CD8-positive, alpha-beta memory T cell (primary cell): ENCODE results near the gene THSD1. TPM values are rescaled to one million over a fixed set of nuclear protein-coding genes. Genes with fewer than 3 reads are reported as not detected.
"Not testable (repeated sequence)": the region's sequence is repeated elsewhere in the genome, so short reads cannot be mapped to it uniquely, and the experiment has no call there.

Source experiments
- CTCF ChIA-PET: fragments of 350-600 bp; sonication (Branson Sonifier 250); formaldehyde crosslinking; loops from one replicate; lab custom pipeline; 2021; ENCODE audit warnings: antibody characterized with exemption; lab: Charles Lee
- POLR2A ChIA-PET: fragments of 350-600 bp; sonication (Branson Sonifier 250); formaldehyde crosslinking; loops from one replicate; lab custom pipeline; 2021; ENCODE audit warnings: antibody characterized with exemption; lab: Charles Lee
- DNase-seq, 5 donors: peaks; one replicate each; pipeline versions ENCODE4 v3.0.0 to v3.0.0-alpha.2; 2020 to 2022; ENCODE audit warnings: mixed read lengths in 1 of 5
- H3K27ac ChIP-seq: one replicate; pipeline ENCODE4 v1.7.0; 2013; ENCODE audit warnings: low read depth, mild to moderate bottlenecking, low read length, moderate library complexity
- H3K27me3 ChIP-seq: 2 replicates; pipeline ENCODE4 v1.7.0; 2013; ENCODE audit warnings: low read length, mild to moderate bottlenecking; ENCODE audit not compliant: insufficient read depth, poor library complexity, severe bottlenecking
- H3K36me3 ChIP-seq: 2 replicates; pipeline ENCODE4 v1.7.0; 2013; ENCODE audit warnings: mild to moderate bottlenecking, low read length, moderate library complexity; ENCODE audit not compliant: insufficient read depth
- H3K4me1 ChIP-seq: 2 replicates; pipeline ENCODE4 v1.7.0; 2013; ENCODE audit warnings: mild to moderate bottlenecking, low read length, moderate library complexity; ENCODE audit not compliant: insufficient read depth
- H3K4me3 ChIP-seq: 2 replicates; pipeline ENCODE4 v1.7.0; 2013; ENCODE audit warnings: mild to moderate bottlenecking, low read length
- H3K9me3 ChIP-seq: 2 replicates; pipeline ENCODE4 v1.7.0; 2013; ENCODE audit warnings: mild to moderate bottlenecking, low read length
- H3K27ac Mint-ChIP-seq, 8 donors: one replicate each; pipeline ENCODE4 v1.8.0; 2020 to 2021; ENCODE audit warnings: mixed read lengths in 8 of 8, mild to moderate bottlenecking in 6 of 8, inconsistent platforms in 3 of 8, moderate library complexity in 3 of 8
- H3K27me3 Mint-ChIP-seq, 2 donors: one replicate each; pipeline ENCODE4 v1.8.0; 2020 to 2021; ENCODE audit warnings: mixed read lengths in 2 of 2, mild to moderate bottlenecking in 1 of 2, moderate library complexity in 1 of 2
- H3K36me3 Mint-ChIP-seq, 3 donors: one replicate each; pipeline ENCODE4 v1.8.0; 2020 to 2021; ENCODE audit warnings: mixed read lengths in 3 of 3, inconsistent platforms in 1 of 3, mild to moderate bottlenecking in 1 of 3
- H3K4me1 Mint-ChIP-seq, 3 donors: one replicate each; pipeline ENCODE4 v1.8.0; 2020 to 2021; ENCODE audit warnings: mixed read lengths in 3 of 3, inconsistent platforms in 1 of 3, mild to moderate bottlenecking in 1 of 3
- H3K4me3 Mint-ChIP-seq, 7 donors: one replicate each; pipeline ENCODE4 v1.8.0; 2020 to 2021; ENCODE audit warnings: mixed read lengths in 7 of 7, mild to moderate bottlenecking in 6 of 7, moderate library complexity in 4 of 7, inconsistent platforms in 2 of 7
- H3K9me3 Mint-ChIP-seq, 5 donors: one replicate each; pipeline ENCODE4 v1.8.0; 2020 to 2022; ENCODE audit warnings: mixed read lengths in 5 of 5, mild to moderate bottlenecking in 3 of 5, moderate library complexity in 2 of 5, inconsistent platforms in 1 of 5
- polyA plus RNA-seq: library from polyadenylated mRNA; unstranded; fragments of 300-500 nt; fragmentation: Illumina TruSeq; gene quantifications from one replicate; pipeline ENCODE4 v1.2.3, GENCODE V29; 2021
- total RNA-seq, 2 experiments: library from RNA; stranded (reverse); gene quantifications; one replicate each; pipeline ENCODE4 v1.2.3, GENCODE V29; 2021

The THSD1 gene
- total and polyA plus RNA-seq, 3 experiments from 2014 or later: 0.20 to 0.26 TPM; not detected in 1

GRCh38 chr13:52366291-52366690 is 39.7 kb downstream of the THSD1 start:
- Histone ChIP-seq H3K36me3 (no peaks in the 10 kb centered on the region), H3K4me1 (no peaks in the 10 kb centered on the region), H3K9me3 (no peaks in the 10 kb centered on the region), H3K27ac (no peak overlapping the region), H3K4me3 (no peak overlapping the region), H3K27me3 (no peaks in the 10 kb centered on the region)
- CTCF ChIA-PET: no interaction called here
- no peaks in the 10 kb centered on the region for H3K36me3 Mint-ChIP-seq
- DNase-seq: no peak
- POLR2A ChIA-PET: no interaction called here
- no peak overlapping the region for H3K27ac Mint-ChIP-seq
- no peaks in the 10 kb centered on the region for H3K9me3 Mint-ChIP-seq
- no peaks in the 10 kb centered on the region for H3K4me1 Mint-ChIP-seq
- no peak overlapping the region for H3K4me3 Mint-ChIP-seq
- peaks cover 2 to 19% of the 10 kb centered on the region in 2 donors for H3K27me3 Mint-ChIP-seq

GRCh38 chr13:52362169-52362887 is 43.6 kb downstream of the THSD1 start:
- DNase-seq, H3K4me3 Mint-ChIP-seq, H3K9me3 Mint-ChIP-seq, H3K9me3 ChIP-seq, H3K27ac Mint-ChIP-seq, H3K36me3 Mint-ChIP-seq, H3K4me1 ChIP-seq, CTCF ChIA-PET, H3K4me1 Mint-ChIP-seq, H3K27ac ChIP-seq, H3K4me3 ChIP-seq, POLR2A ChIA-PET, H3K27me3 ChIP-seq, H3K36me3 ChIP-seq: not testable (repeated sequence)
- H3K27me3 Mint-ChIP-seq: peaks cover 9 to 30% of the 10 kb centered on the region in 2 donors

- Histone ChIP-seq H3K36me3 (no peaks in the 10 kb centered on the region), H3K27ac (no peak overlapping the region), H3K4me3 (no peak overlapping the region), H3K27me3 (no peaks in the 10 kb centered on the region), H3K9me3 (no peaks in the 10 kb centered on the region), H3K4me1 (no peaks in the 10 kb centered on the region)
- H3K36me3 Mint-ChIP-seq: no peaks in the 10 kb centered on the region
- H3K27me3 Mint-ChIP-seq: peaks cover 7 to 36% of the 10 kb centered on the region in 2 donors
- H3K4me1 Mint-ChIP-seq: no peaks in the 10 kb centered on the region
- ChIA-PET CTCF (no interaction called here), POLR2A (no interaction called here)
- DNase-seq: no peak
- H3K4me3 Mint-ChIP-seq: no peak overlapping the region
- H3K27ac Mint-ChIP-seq: no peak overlapping the region
- H3K9me3 Mint-ChIP-seq: no peaks in the 10 kb centered on the region
These were observed 44.7 kb downstream of the THSD1 start for GRCh38 chr13:52361225-52361624.

GRCh38 chr13:52359534-52359933 is 46.4 kb downstream of the THSD1 start:
- Mint-ChIP-seq H3K4me1 (no peaks in the 10 kb centered on the region), H3K27ac (no peak overlapping the region), H3K36me3 (no peaks in the 10 kb centered on the region), H3K9me3 (no peaks in the 10 kb centered on the region), H3K27me3 (peaks cover 7 to 44% of the 10 kb centered on the region in 2 donors), H3K4me3 (no peak overlapping the region)
- no peak for DNase-seq
- Histone ChIP-seq H3K36me3 (no peaks in the 10 kb centered on the region), H3K27ac (no peak overlapping the region), H3K9me3 (no peaks in the 10 kb centered on the region), H3K27me3 (no peaks in the 10 kb centered on the region), H3K4me3 (no peak overlapping the region), H3K4me1 (no peaks in the 10 kb centered on the region)
- POLR2A ChIA-PET: no interaction called here
- CTCF ChIA-PET: no interaction called here

GRCh38 chr13:52356327-52356726 is 49.6 kb downstream of the THSD1 start:
- POLR2A ChIA-PET: no interaction called here
- Mint-ChIP-seq H3K4me1 (no peaks in the 10 kb centered on the region), H3K9me3 (no peaks in the 10 kb centered on the region), H3K27ac (no peak overlapping the region), H3K36me3 (no peaks in the 10 kb centered on the region), H3K4me3 (no peak overlapping the region), H3K27me3 (peaks cover 7 to 36% of the 10 kb centered on the region in 2 donors)
- no peaks in the 10 kb centered on the region for H3K36me3 ChIP-seq
- no peak overlapping the region for H3K27ac ChIP-seq
- CTCF ChIA-PET: no interaction called here
- no peak for DNase-seq
- no peaks in the 10 kb centered on the region for H3K4me1 ChIP-seq
- no peaks in the 10 kb centered on the region for H3K27me3 ChIP-seq
- no peak overlapping the region for H3K4me3 ChIP-seq
- no peaks in the 10 kb centered on the region for H3K9me3 ChIP-seq

- Mint-ChIP-seq H3K9me3 (no peaks in the 10 kb centered on the region), H3K4me1 (no peaks in the 10 kb centered on the region), H3K4me3 (no peak overlapping the region), H3K36me3 (no peaks in the 10 kb centered on the region), H3K27me3 (peaks cover 0 to 30% of the 10 kb centered on the region in 2 donors), H3K27ac (no peak overlapping the region)
- DNase-seq: no peak
- Histone ChIP-seq H3K36me3 (no peaks in the 10 kb centered on the region), H3K9me3 (no peaks in the 10 kb centered on the region), H3K4me3 (no peak overlapping the region), H3K27ac (no peak overlapping the region), H3K27me3 (no peaks in the 10 kb centered on the region), H3K4me1 (no peaks in the 10 kb centered on the region)
- POLR2A ChIA-PET: no interaction called here
- CTCF ChIA-PET: no interaction called here
These were observed 52.8 kb downstream of the THSD1 start for GRCh38 chr13:52353193-52353592.

GRCh38 chr13:52348983-52349780 is 56.8 kb downstream of the THSD1 start:
- Histone ChIP-seq H3K4me1 (no peaks in the 10 kb centered on the region), H3K36me3 (no peaks in the 10 kb centered on the region), H3K4me3 (no peak overlapping the region), H3K9me3 (no peaks in the 10 kb centered on the region), H3K27me3 (no peaks in the 10 kb centered on the region), H3K27ac (no peak overlapping the region)
- no peak overlapping the region for H3K27ac Mint-ChIP-seq
- H3K36me3 Mint-ChIP-seq: no peaks in the 10 kb centered on the region
- no peak overlapping the region for H3K4me3 Mint-ChIP-seq
- H3K27me3 Mint-ChIP-seq: peaks cover 2 to 12% of the 10 kb centered on the region in 2 donors
- CTCF ChIA-PET: interaction anchor here (1.0 kb wide), 1 partner anchor 101 kb away, joined by 4 read pairs; the partner anchor contains the start of gene VPS36
- H3K4me1 Mint-ChIP-seq: no peaks in the 10 kb centered on the region
- DNase-seq: no peak
- no peaks in the 10 kb centered on the region for H3K9me3 Mint-ChIP-seq
- POLR2A ChIA-PET: no interaction called here

- H3K27me3 Mint-ChIP-seq: peaks cover 2 to 12% of the 10 kb centered on the region in 2 donors
- no peaks in the 10 kb centered on the region for H3K36me3 ChIP-seq
- ChIA-PET CTCF (interaction anchor here (1.0 to 1.3 kb wide), 2 partner anchors 102 to 103 kb away, joined by 4 read pairs; partner anchors contain the start of gene VPS36), POLR2A (no interaction called here)
- no peaks in the 10 kb centered on the region for H3K4me1 Mint-ChIP-seq
- H3K9me3 Mint-ChIP-seq: no peaks in the 10 kb centered on the region
- peak overlapping the region in 1 of 8 donors; percentile 4 for H3K27ac Mint-ChIP-seq
- H3K9me3 ChIP-seq: no peaks in the 10 kb centered on the region
- H3K4me3 ChIP-seq: no peak overlapping the region
- no peaks in the 10 kb centered on the region for H3K27me3 ChIP-seq
- no peaks in the 10 kb centered on the region for H3K36me3 Mint-ChIP-seq
- no peak for DNase-seq
- H3K27ac ChIP-seq: no peak overlapping the region
- H3K4me3 Mint-ChIP-seq: no peak overlapping the region
- H3K4me1 ChIP-seq: no peaks in the 10 kb centered on the region
These were observed 57.9 kb downstream of the THSD1 start for GRCh38 chr13:52348071-52348470.
